Measurements from ENCODE around the gene KRT39. TPM values are rescaled to one million over a fixed set of nuclear protein-coding genes. Genes with fewer than 3 reads are reported as not detected.

The KRT39 gene
- total and polyA plus RNA-seq, 10 of the 15 experiments (the other 5 are each of a cell fraction or from before 2014, with no cell fraction given), result not detected

DNA sequence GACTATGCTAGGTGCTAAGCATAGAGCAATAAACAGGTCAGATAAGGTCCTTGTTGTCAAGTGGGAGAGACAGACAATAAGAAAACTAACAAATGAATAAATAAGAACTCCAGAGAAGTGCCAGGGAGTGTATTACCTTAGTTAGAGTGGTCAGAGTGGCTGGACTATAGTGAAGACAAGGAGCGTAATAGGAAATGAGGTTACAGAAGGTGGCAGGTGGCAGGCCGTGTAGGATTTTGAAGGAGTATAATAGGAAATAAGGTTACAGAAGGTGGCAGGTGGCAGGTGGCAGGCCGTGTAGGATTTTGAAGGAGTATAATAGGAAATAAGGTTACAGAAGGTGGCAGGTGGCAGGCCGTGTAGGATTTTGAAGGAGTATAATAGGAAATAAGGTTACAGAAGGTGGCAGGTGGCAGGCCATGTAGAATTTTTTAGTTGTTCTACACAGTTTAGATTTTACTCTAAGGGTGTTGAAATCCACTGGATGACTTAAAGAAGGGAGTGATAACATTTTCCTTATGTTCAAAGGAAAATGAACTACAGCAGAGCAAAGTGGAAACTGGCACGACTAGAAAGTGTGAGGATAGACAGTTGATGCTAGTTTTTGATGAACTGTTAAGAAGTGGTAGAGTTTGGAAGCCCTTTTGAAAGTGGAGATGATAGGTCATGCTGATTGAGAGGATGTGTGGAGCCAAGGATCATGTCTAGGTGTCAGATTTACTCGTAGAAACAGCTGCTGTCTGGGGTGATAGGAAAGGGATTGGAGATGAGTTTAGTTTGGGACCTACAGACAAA, 45.8 kb upstream of the KRT39 start (continued):
- TF ChIP-seq, protein P1, sequence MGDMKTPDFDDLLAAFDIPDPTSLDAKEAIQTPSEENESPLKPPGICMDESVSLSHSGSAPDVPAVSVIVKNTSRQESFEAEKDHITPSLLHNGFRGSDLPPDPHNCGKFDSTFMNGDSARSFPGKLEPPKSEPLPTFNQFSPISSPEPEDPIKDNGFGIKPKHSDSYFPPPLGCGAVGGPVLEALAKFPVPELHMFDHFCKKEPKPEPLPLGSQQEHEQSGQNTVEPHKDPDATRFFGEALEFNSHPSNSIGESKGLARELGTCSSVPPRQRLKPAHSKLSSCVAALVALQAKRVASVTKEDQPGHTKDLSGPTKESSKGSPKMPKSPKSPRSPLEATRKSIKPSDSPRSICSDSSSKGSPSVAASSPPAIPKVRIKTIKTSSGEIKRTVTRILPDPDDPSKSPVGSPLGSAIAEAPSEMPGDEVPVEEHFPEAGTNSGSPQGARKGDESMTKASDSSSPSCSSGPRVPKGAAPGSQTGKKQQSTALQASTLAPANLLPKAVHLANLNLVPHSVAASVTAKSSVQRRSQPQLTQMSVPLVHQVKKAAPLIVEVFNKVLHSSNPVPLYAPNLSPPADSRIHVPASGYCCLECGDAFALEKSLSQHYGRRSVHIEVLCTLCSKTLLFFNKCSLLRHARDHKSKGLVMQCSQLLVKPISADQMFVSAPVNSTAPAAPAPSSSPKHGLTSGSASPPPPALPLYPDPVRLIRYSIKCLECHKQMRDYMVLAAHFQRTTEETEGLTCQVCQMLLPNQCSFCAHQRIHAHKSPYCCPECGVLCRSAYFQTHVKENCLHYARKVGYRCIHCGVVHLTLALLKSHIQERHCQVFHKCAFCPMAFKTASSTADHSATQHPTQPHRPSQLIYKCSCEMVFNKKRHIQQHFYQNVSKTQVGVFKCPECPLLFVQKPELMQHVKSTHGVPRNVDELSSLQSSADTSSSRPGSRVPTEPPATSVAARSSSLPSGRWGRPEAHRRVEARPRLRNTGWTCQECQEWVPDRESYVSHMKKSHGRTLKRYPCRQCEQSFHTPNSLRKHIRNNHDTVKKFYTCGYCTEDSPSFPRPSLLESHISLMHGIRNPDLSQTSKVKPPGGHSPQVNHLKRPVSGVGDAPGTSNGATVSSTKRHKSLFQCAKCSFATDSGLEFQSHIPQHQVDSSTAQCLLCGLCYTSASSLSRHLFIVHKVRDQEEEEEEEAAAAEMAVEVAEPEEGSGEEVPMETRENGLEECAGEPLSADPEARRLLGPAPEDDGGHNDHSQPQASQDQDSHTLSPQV (IDR thresholded peaks at IDR 0.05), result no peak
- TF ChIP-seq TARDBP (IDR thresholded peaks at IDR 0.05; ENCODE audit: borderline replicate concordance), result no peak
- TF ChIP-seq MTA3 (IDR thresholded peaks at IDR 0.05; ENCODE audit: borderline replicate concordance, low read length), result no peak
- TF ChIP-seq POLR2AphosphoS2 (IDR thresholded peaks at IDR 0.05; ENCODE audit: low read depth, low read length), result no peak

DNA sequence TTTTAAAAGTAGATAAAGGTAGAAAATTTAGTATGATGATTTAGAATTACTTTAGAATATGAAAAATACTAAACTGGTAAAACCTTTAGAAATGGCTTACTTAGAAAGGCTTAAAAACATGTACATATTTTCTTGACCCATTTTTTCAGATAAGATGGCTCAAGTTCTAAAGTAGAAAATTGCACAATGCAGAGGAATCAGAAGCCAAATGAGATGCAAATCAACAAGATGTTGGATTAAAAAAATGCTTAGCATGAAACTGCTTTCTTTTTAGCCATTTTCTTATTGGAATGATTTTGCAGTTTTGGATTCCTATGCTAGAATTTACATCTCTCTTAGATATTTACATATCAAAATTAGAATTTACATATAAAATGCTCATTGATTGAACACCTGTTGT, 43.7 kb upstream of the KRT39 start:
- ATAC-seq (no peak), DNase-seq (ENCODE audit: low read depth, low spot score) (no peak), FAIRE-seq (no peak)
- Histone ChIP-seq H3K4me3 (no peak overlapping the region), H3K79me2 (ENCODE audit: control insufficient read depth, insufficient read depth, low read length) (no peaks in the 10 kb centered on the region), H2AFZ (ENCODE audit: control insufficient read depth, low read depth, low read length) (no peak overlapping the region), H3K4me2 (ENCODE audit: control insufficient read depth, insufficient read depth) (no peak overlapping the region), H4K20me1 (ENCODE audit: control insufficient read depth, insufficient read depth) (no peaks in the 10 kb centered on the region), H3K9me3 (replicated peaks; ENCODE audit: control insufficient read depth, insufficient read depth, low read length) (no peaks in the 10 kb centered on the region), H3K9ac (ENCODE audit: control insufficient read depth, insufficient read depth, low read length) (no peak overlapping the region), H3K36me3 (ENCODE audit: control insufficient read depth in 2 of 2, insufficient read depth in 2 of 2, low read length in 1 of 2) (no peaks in the 10 kb centered on the region), H3K27ac (ENCODE audit: control insufficient read depth, insufficient read depth) (no peak overlapping the region), H3K4me1 (ENCODE audit: control insufficient read depth, insufficient read depth, low read length) (no peaks in the 10 kb centered on the region), H3K27me3 (replicated peaks in 1 of 2; ENCODE audit: control insufficient read depth in 2 of 2, insufficient read depth in 2 of 2, low read length in 1 of 2) (peaks cover 0 to 3% of the 10 kb centered on the region in 2 experiments; a peak in 2 of 4 replicates)
- TF ChIP-seq BACH1 (IDR thresholded peaks at IDR 0.05; ENCODE audit: borderline replicate concordance) (no peak), RELA (IDR thresholded peaks at IDR 0.05; ENCODE audit: borderline replicate concordance, partially characterized antibody) (no peak), YBX1 (IDR thresholded peaks at IDR 0.05) (no peak), CREM (IDR thresholded peaks at IDR 0.05; ENCODE audit: low read depth) (no peak), CHD2 (IDR thresholded peaks at IDR 0.05; ENCODE audit: borderline replicate concordance, low read depth, low read length) (no peak), CHD4 (IDR thresholded peaks at IDR 0.05) (no peak), RB1 (IDR thresholded peaks at IDR 0.05; ENCODE audit: borderline replicate concordance) (no peak)
- TF ChIP-seq, protein P2, sequence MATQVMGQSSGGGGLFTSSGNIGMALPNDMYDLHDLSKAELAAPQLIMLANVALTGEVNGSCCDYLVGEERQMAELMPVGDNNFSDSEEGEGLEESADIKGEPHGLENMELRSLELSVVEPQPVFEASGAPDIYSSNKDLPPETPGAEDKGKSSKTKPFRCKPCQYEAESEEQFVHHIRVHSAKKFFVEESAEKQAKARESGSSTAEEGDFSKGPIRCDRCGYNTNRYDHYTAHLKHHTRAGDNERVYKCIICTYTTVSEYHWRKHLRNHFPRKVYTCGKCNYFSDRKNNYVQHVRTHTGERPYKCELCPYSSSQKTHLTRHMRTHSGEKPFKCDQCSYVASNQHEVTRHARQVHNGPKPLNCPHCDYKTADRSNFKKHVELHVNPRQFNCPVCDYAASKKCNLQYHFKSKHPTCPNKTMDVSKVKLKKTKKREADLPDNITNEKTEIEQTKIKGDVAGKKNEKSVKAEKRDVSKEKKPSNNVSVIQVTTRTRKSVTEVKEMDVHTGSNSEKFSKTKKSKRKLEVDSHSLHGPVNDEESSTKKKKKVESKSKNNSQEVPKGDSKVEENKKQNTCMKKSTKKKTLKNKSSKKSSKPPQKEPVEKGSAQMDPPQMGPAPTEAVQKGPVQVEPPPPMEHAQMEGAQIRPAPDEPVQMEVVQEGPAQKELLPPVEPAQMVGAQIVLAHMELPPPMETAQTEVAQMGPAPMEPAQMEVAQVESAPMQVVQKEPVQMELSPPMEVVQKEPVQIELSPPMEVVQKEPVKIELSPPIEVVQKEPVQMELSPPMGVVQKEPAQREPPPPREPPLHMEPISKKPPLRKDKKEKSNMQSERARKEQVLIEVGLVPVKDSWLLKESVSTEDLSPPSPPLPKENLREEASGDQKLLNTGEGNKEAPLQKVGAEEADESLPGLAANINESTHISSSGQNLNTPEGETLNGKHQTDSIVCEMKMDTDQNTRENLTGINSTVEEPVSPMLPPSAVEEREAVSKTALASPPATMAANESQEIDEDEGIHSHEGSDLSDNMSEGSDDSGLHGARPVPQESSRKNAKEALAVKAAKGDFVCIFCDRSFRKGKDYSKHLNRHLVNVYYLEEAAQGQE (IDR thresholded peaks at IDR 0.05; ENCODE audit: low read depth, low read length), result no peak
- ChIA-PET SMC1A (ENCODE audit: uncharacterized antibody, unreplicated experiment) (no interaction called here), RAD21 (ENCODE audit: unreplicated experiment) (no interaction called here), POLR2A (no interaction called here), CTCF (no interaction called here)
- intact Hi-C loops (cut with micrococcal nuclease; ENCODE audit: unreplicated experiment), result no loop called here
- in situ Hi-C loops (cut with MboI), result no loop called here
- no TSS peak for BruUV-seq (replicated peaks)

All from GM12878 (cell line).